HEK293T (cell line): Measurements from ENCODE around the gene KRTAP12-4.

Experiments
- BHLHE40 ChIP-seq: fragments of 450-650 bp; IDR thresholded peaks from 2 replicates; pipeline ENCODE4 v1.6.1; 2016; ENCODE audit warnings: mild to moderate bottlenecking, moderate library complexity, borderline replicate concordance
- FOXA1 ChIP-seq: fragments of 450-650 bp; IDR thresholded peaks from 2 replicates; pipeline ENCODE4 v1.6.1; 2016; ENCODE audit warnings: mild to moderate bottlenecking
- FOXM1 ChIP-seq: fragments of 450-650 bp; IDR thresholded peaks from 2 replicates; pipeline ENCODE4 v1.6.1; 2017; ENCODE audit warnings: mild to moderate bottlenecking, borderline replicate concordance
- L3MBTL2 ChIP-seq: fragments of 450-650 bp; conservative IDR thresholded peaks from 2 replicates; pipeline ENCODE4 v1.6.1; 2016; ENCODE audit warnings: mild to moderate bottlenecking
- LEF1 ChIP-seq: fragments of 450-650 bp; IDR thresholded peaks from 2 replicates; pipeline ENCODE4 v1.6.1; 2017; ENCODE audit warnings: mild to moderate bottlenecking, borderline replicate concordance
- SP1 ChIP-seq: fragments of 450-650 bp; IDR thresholded peaks from 2 replicates; pipeline ENCODE4 v1.6.1; 2017
- SUZ12 ChIP-seq: fragments of 450-650 bp; IDR thresholded peaks from 2 replicates; pipeline ENCODE4 v1.6.1; 2016; ENCODE audit warnings: mild to moderate bottlenecking
- TF ChIP-seq, protein P1 (sequence below): fragments of 450-650 bp; IDR thresholded peaks from 2 replicates; pipeline ENCODE4 v1.6.1; 2016

DNA sequence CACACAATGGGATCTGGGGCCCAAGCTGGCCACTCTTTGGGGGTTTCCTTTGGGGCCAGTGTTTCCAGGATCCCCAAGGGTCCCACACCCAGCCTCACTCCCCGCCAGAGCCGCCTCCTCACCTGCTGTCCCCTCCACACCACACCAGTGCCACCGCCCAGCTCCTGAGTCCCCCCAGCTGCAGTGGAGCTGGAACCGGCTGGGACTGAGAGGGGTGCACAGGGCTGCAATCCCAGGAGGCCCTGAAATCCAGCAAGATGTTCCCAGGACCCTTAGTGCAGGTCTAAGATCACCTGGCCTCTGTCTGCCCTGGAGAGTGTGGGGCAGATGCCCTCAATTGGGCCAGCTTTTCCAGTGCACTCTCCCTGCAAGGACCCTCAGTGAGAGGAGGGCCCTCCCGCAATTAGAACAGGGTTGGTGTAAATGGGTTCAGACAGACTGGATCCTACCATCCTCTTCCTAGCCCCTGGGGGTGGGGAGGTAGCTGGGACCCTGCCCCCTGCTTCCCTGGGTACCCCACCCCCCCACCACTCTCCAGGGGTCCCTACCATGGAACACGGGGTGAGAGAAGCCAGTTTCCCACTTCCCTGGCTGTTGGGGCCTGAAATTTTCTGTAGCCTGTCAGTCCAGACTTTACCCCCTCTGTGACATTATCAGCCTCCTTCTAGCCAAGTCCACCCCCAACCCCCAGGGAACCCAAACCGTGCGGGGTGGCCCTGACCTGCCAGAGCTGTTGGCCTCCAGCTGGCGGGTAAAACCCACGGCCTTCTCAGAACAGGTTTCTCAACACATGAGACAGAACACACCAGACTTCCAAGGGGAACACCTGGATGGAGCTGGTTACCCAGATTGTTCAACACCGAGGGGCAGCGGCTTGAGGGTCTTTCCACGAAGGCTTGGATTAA, 49.5 kb upstream of the KRTAP12-4 start:
- TF ChIP-seq BHLHE40 (no peak), FOXA1 (no peak), FOXM1 (no peak), L3MBTL2 (no peak), SP1 (no peak), SUZ12 (no peak), LEF1 (no peak)
- TF ChIP-seq, protein P1, sequence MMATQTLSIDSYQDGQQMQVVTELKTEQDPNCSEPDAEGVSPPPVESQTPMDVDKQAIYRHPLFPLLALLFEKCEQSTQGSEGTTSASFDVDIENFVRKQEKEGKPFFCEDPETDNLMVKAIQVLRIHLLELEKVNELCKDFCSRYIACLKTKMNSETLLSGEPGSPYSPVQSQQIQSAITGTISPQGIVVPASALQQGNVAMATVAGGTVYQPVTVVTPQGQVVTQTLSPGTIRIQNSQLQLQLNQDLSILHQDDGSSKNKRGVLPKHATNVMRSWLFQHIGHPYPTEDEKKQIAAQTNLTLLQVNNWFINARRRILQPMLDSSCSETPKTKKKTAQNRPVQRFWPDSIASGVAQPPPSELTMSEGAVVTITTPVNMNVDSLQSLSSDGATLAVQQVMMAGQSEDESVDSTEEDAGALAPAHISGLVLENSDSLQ: no peak
